ENCODE data around the gene SNRPD1.
"Not testable (repeated sequence)": the region's sequence is repeated elsewhere in the genome, so short reads cannot be mapped to it uniquely, and the experiment has no call there.

Gene SNRPD1

GRCh38 chr18:21612125-21613039 lies at the start of gene SNRPD1:
TSS of gene SNRPD1 (plus strand) at chr18:21612314. CDS start at chr18:21612430, 116 bp downstream.
- DNase-seq (ENCODE audit: low read depth in 2 of 2), result peak; percentile 82 to 86

DNA sequence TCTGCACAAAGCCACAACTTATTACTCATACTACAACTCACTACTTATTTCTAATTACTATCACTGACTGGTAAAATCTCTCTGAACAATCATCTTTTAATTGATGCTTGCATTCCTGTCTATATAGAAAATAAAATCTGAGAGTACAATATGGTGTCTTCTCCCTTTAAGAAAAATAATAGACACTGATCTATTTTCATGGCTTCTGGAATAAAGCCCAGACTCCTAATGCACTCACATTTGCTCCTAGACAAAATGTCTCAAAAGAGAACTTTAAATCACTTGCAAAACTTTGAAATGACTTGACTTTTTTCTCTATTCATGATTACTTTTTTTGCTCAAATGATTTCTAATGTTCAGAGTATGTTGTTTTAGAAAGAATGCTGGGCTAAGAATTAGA lies 40.3 kb upstream of the SNRPD1 start:
- DNase-seq (ENCODE audit: low read depth in 2 of 2), result no peak

GRCh38 chr18:21575656-21576055 lies 36.5 kb upstream of the SNRPD1 start:
- DNase-seq (ENCODE audit: low read depth in 2 of 2), result no peak

- DNase-seq (ENCODE audit: low read depth in 2 of 2), result no peak
These were observed 27.7 kb upstream of the SNRPD1 start for GRCh38 chr18:21584391-21584790.

DNA sequence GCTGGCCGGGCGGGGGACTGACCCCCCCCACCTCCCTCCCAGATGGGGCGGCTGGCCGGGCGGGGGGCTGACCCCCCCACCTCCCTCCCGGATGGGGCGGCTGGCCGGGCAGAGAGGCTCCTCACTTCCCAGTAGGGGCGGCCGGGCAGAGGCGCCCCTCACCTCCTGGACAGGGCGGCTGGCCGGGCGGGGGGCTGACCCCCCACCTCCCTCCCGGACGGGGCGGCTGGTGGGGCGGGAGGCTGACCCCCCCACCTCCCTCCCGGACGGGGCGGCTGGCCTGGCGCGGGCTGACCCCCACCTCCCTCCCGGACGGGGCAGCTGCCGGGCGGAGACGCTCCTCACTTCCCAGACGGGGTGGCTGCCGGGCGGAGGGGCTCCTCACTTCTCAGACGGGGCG lies 19.8 kb upstream of the SNRPD1 start:
- DNase-seq (ENCODE audit: low read depth in 2 of 2), result not testable (repeated sequence)

DNA sequence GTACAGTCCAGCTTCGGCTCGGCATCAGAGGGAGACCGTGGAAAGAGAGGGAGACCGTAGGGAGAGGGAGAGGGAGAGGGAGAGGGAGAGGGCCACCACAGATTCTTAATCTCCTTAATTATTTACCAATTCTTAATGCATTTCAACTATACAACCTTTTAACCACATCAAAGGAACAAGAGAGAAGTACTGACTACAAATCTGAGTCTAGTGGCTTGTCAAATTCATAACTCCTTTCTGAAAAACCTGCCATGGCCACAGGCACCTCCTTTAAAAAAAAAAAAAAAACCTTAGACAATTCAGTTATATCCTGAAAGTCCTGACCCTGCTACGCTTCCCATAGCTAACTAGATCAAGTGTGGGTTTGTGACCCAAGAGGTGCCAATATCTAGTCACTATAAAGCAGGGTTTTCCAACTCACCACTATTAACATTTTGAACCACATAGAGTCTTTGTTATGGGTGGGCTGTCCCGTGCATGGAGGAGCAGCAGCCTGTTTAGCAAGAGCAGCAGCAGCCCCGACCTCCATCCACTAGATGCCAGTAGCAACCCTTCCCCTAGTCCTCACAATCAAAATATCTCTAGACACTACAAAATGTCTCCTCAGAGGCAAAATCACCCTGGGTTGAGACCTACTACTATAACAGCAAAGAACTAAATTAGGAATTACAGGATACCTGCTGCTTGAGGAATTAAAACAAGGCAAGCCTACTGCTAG lies 18.4 kb upstream of the SNRPD1 start:
- no peak for DNase-seq (ENCODE audit: low read depth in 2 of 2)

DNA sequence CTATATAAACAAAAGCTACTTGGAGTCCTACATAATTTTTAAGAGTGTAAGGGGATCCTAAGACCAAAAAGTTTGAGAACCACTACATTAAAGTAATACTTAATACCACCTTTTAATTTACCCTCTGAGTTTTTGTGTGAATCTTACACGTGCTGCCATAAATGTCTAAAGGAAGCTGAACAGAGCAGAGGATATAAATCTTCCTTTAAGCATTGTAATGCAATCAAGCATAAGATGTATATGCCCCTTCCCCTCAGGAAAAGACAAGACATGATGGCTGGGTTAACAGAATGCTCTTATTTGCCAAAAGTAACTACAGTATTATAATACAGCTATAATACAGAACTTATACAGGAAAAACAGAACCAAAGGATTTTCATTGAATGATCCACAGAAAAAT lies 14.5 kb upstream of the SNRPD1 start:
- no peak for DNase-seq (ENCODE audit: low read depth in 2 of 2)

- DNase-seq (ENCODE audit: low read depth in 2 of 2), result no peak
These were observed 13.2 kb upstream of the SNRPD1 start for GRCh38 chr18:21598726-21599584.

DNA sequence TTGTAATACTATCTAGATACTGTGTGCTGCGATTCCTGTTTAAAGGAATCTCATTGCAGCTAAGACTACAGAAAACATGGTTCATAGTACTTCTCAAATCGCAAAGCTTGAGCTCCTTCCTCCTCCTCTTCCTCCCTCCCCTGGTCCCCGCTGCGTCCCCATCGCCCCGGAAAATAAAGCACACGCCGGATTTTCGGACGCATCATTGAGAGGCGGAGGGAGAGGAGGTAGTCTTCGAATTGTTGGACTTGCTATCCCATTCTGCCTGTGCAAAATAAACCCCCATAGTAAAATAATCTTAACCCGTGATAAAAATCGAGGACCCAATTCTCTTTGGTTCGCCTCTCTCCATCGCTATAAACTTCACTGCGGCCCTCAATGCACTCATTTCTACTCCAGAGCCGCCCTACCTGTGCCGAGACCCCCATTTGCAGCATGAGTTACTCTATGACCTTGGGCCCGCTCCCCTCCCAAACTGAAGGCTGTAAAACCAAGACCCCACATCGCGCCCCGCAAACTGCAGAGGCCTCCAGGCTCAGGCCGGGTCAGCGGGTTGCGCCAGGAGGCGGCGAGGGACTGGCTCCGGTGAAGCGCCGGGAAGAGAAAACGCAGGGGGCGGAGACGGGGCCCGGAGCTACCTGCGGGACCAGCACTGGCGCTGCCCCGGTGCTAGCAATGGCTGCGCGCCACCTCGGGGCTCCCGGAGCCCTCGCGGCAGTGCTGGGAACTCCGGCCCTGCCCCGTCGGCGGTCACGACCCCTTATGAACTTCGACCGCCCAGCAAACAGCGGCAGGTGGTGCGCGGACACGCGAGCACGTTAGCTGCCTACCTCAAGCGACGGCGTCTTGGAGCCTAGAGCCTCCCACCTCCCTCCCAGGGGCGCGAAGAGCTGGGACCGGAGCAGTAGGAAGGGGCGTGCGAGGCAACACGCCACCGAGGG lies 12.3 kb upstream of the SNRPD1 start:
- no peak for DNase-seq (ENCODE audit: low read depth in 2 of 2)

GRCh38 chr18:21600526-21601410 lies 11.3 kb upstream of the SNRPD1 start, which contains the start of gene ESCO1:
TSS of gene ESCO1 (minus strand) at chr18:21600704. CDS start at chr18:21574843, 25,861 bp downstream.
- peak; percentile 82 to 83 for DNase-seq (ENCODE audit: low read depth in 2 of 2)

DNA sequence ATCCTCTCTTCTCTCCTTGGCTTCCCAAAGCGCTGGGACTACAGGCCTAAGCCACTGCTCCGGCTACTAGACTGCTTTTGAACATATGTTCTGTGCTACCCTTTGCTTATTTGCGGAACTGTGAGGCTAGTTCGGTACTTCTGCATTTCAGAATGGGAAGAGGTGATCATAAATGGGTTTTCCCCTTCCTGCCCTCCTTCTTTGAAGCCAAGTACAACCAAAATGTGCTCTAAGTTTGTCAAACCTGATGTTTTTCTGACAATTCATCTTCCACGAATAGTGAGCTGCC lies 9.9 kb upstream of the SNRPD1 start:
- DNase-seq (ENCODE audit: low read depth in 2 of 2), result no peak

DNA sequence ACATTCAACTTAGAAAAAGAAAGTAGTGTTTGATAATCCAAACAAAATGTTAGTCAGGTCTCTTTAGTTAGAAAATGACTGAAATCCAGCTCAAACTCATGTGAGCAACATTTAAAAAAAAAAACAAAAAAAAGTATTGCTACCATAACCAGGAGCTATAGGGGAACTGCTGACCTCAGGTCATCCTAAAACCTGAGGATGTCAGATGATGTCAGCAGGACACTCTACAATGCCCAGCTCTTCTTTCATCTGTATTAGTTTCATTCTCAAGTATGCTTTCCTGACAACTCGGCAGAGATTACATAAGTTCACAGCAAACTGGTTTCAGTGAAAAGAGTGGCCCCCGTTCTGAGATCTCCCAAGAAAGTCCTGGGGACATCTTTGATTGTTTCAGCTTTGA lies 7.4 kb upstream of the SNRPD1 start:
- DNase-seq (ENCODE audit: low read depth in 2 of 2), result no peak

- DNase-seq (ENCODE audit: low read depth in 2 of 2), result no peak
These were observed 6.9 kb upstream of the SNRPD1 start for GRCh38 chr18:21605213-21605612.

- DNase-seq (ENCODE audit: low read depth in 2 of 2), result not testable (repeated sequence)
These were observed 551 bp upstream of the SNRPD1 start for GRCh38 chr18:21611401-21612124.

GRCh38 chr18:21621640-21622039 lies 9.5 kb downstream of the SNRPD1 start:
- DNase-seq (ENCODE audit: low read depth in 2 of 2), result not testable (repeated sequence)

GRCh38 chr18:21629089-21629832 lies 17.1 kb downstream of the SNRPD1 start:
- DNase-seq (ENCODE audit: low read depth in 2 of 2), result no peak

DNA sequence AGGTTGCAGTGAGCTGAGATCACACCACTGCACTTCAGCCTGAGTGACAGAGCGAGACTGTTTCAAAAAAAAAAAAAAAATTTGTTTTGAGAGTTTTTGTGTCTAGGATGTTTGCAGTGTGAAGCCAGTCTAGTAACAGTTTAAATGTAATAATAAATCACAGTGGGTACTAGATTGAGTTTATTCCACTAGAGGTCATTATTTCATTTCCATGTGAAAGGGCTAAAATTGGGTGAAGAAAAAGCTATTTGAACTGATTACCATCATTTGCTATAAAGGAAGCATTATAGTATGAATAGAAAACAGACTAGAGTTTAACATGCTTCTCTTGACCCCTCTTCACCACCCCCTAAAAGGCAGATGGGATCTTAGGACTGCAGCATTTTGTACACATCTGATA lies 20.3 kb downstream of the SNRPD1 start:
- DNase-seq (ENCODE audit: low read depth in 2 of 2), result no peak

DNA sequence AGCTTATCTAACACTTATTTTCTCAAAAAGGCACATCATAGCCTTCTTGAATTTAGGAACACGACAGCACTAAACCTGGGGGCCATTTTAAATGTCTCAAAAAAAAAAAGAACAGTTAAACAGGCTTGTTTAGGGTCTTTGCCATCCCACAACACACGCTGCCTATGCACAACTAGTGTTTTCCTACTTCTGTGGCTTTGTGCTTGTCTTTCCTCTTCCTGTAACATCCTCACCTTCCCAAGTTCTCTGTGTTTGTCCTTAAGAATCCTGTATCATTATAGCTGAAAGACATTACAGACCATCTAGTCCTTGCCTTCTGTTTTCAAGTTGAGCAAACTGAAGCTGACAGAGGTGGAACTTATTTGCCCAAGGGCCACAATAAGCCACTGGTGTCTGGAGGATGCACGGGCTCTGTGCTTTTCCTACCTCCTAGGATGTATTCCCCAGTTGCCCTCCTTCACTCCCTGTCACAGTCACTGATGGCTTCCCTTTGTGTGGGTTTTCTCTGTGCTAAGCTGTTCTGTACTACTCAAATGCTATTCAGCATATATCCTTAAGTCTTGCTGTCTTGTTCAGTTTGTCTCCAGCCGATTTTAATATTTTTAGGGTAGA lies 22.6 kb downstream of the SNRPD1 start:
- DNase-seq (ENCODE audit: low read depth in 2 of 2), result no peak
